GM18520 (cell line): ENCODE data around the gene EXOC3.
"Not testable (repeated sequence)": the region's sequence is repeated elsewhere in the genome, so short reads cannot be mapped to it uniquely, and the experiment has no call there.

ENCODE experiments used
- ATAC-seq: cut with Tn5 transposase; IDR thresholded peaks from one replicate; pipeline ENCODE4 v1.9.1; 2021; ENCODE audit not compliant: unreplicated experiment

The EXOC3 gene

DNA sequence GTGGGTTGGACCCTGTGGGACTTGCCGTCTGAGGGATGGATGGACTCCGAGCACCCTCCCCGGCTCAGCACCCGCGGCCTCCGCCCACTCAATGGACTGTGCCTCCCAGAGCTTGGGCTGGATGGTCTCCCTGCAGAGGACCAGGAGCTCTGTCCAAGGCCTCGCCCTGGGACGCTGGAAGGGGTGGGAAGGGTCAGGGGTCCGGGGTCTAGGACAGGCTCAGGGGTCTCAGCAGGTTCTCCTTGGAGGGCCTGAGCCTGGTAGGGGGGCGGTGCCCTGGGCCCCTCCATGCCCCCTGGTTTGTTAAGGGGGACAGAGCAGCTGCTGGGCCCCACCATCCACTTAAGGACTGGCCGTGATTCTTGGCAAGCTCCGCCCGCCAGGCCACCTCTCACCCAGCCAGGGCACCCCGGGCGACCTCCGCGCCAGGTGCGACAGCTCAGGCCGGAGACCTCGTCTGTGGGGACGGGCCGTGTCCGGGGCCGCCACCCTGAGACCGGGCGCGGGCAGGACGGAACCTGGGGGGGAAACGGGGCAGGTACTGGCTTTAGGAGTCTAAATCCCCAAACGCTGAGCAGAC lies 29.2 kb downstream of the EXOC3 start:
- peak; percentile 2 for ATAC-seq

DNA sequence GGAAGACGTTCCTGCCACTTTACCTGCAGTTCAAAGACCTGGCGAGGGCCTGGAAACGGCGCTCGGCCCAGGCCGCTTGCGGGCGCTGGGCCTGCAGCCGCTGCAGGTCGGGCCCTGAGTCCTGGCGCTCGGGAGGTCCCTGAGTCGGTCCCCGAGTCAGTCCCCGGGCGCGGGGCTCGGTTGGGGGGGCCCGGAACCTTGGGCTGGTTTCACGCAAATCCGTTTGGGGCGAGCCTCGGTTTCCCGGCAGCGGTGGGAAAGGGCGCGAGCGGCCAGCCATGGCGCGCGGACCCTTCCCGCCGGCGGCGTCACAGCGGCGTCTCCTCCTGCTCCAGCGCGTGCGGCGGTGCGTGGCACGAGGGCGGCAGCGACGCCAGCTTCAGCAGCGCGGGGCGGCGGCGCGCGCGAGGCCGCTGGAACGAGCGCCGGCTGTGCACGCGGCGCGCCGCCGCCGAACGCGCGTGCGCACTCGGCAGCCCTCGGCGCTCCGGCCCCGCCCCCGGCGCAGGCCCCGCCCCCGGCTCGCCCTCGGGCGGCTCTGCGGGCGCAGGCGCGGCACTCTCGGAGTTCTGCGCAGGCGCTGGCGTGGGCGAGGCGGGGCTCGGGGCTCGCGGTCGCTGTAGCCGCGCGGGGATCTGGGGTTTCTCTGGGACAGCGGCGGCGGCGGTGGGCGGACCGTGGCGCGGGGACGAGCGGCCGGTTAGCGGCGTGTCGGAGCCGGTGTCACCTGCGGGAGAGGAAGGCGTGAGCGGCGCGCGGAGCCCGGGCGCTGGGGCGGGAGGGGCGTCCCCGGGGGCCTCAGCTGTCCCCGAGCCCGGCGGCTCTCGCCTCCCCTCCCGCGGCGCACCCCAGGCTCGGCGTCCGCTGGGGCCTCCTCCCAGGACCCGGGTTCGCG lies 29.9 kb downstream of the EXOC3 start:
- peak; percentile 73 for ATAC-seq

DNA sequence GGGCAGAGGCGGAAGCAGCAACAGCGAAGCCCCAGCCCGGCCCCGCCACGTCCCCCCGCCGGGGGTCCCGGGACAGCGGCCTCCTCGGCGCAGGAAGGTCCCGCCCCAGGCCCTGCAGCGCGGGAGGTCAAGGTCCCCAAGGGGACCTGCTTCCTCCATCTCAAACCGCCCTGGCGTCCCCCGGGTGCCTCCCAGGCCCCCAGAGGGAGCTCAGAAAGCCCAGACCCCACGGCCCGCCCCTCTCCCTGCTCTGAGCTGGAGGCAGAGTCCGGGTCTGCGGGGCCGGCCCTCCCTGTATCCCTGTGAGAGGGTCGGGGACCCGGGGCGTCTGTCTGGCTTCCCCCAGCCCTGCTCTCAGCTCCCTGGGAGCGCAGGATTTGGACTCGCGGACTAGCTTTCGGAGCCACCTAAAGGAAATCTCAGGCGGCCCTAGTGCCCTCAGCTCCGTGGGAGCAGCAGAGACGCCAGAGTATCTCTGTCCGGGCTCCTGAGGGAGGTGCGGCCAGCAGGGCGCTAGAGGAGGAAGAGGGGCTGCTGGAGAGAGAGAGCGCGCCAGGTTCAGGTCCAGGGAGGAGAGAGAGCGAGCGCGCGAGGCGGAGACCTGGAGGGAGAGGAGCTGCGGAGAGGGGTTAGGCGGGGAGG lies 30.7 kb downstream of the EXOC3 start:
- peak; percentile 17 for ATAC-seq

DNA sequence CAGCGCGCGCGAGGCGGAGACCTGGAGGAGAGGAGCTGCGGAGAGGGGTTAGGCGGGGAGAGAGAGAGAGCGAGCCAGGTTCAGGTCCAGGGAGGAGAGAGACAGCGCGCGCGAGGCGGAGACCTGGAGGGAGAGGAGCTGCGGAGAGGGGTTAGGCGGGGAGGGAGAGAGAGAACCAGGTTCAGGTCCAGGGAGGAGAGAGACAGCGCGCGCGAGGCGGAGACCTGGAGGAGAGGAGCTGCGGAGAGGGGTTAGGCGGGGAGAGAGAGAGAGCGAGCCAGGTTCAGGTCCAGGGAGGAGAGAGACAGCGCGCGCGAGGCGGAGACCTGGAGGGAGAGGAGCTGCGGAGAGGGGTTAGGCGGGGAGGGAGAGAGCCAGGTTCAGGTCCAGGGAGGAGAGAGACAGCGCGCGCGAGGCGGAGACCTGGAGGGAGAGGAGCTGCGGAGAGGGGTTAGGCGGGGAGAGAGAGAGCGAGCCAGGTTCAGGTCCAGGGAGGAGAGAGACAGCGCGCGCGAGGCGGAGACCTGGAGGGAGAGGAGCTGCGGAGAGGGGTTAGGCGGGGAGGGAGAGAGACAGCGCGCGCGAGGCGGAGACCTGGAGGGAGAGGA lies 31.4 kb downstream of the EXOC3 start:
- not testable (repeated sequence) for ATAC-seq

DNA sequence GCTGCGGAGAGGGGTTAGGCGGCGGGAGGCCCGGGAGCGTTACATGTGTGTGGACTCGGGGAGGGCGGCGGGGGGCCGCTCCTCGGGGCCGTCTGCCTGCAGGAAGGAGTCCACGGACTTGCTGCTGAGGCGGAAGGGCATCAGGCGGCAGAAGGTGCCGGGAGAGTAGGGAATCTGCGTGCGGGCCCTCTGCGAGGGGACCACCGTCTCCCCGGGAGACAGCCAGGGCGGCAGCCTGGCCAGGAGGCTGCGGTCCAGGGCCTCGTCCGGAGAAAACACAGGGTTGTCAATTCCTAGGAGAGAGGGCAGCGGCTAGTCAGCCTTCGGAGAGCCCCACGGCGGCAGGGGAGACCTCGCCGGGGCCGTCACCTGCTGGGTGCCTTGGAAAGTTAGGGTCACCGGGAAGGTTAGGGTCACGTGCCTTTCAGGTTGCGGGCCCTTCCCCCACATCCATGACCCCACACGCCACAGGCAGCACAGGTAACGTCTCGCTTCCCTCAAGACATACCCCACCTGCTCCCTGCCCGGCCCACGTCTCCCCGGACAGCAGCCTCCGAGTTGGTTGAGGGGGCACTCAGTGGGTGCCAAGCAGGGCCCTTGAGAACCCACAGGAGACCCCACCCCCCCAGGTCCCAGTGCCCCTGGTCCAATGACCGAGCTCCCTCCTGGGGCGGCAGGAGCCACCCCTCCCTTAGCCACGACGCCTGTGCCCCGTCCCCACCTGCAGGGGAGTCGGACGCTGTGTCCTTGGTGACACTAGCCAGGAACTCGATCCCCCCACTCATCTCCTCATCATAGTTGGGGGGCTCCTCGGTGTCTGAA lies 32.1 kb downstream of the EXOC3 start:
- no peak for ATAC-seq

DNA sequence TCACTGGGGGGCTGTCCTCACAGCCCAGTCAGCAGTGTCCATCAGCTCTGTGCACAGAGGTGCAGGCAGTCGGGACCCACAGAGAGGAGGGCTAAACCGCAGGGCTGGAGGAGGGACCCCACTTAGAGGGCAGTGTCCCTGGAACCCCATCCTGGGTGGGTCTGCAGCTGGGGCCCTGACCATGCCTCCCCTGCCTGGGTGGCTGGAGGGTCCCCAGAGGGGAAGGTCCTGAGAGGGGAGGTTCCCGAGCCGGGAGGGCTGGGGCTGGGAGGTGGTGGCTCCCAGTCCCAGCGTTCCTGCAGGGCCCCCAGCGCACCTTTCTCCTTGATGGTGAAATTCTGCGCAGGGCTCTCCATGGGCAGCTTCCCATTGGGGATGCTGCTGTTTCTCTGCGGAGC lies 32.7 kb downstream of the EXOC3 start:
- no peak for ATAC-seq

DNA sequence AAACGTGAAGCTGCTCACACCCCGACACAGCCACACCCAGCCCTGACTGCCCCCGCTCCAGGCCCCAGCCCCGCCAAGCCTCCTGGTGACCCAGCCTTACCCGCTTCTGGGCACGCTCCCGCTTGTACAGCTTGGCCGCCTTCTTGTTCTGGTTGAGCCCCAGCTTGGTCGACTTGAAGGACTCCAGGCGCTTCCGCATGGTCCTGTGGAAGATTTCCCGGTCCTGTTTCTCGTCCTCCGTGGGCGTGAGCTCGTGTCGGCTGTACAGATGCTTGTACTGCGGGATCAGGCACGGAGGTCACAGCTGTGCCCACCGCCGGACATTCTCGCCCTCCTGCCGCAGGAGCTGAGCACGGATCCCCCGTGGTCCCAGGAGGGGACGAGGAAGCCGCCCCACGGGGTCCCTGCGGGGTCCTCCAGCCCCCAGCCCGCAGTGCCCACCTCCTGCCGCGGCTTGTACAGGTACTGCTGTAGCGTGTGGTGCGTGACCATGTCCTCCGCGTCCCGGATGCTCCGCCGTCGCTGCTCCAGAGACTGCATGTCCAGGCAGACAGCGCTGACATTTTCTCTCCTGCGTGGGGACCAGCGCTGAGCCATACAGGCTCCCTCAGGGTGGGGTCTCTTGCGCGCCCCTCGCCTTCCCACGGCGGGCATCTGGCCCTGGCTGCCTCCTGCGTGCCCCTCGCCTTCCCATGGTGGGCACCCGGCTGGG lies 33.3 kb downstream of the EXOC3 start:
- ATAC-seq = no peak

DNA sequence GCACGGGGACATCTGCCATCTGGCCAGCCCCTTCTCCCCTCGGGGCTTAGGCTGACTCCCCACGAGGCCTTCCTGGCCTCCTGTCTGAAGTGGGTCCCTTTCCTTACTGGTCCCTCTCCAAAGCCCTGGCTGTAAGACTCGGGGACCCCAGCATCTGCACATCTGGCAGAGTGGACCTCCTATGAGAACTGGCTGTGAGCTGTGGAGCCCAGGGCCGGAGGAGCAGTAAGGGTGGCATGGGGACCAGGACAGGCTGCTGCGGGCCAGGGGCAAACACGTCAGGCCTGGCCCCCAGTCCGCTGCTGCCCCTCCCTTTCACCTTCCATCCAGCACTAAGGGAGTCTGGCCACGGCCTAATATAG lies 33.8 kb downstream of the EXOC3 start:
- no peak for ATAC-seq

DNA sequence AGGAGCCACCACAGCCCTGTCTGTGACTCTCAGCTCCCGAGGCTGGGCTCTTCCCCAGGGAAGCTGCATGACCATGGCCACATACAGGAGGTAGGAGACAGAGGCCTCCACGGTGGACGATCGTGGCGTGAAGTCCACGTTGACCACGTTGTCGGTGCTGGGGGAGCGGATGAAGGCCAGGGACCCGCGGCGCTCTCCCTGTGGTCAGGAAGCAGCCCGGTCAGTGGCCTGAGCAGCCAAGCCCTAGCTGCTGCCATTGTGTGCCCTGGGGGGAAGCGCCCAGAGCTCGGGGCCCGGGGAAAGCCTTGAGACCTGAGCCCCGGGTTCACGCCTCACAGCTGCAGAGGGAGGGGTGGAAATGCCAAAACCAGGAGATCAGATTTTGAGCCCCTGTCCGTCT lies 34.3 kb downstream of the EXOC3 start:
- ATAC-seq = no peak

DNA sequence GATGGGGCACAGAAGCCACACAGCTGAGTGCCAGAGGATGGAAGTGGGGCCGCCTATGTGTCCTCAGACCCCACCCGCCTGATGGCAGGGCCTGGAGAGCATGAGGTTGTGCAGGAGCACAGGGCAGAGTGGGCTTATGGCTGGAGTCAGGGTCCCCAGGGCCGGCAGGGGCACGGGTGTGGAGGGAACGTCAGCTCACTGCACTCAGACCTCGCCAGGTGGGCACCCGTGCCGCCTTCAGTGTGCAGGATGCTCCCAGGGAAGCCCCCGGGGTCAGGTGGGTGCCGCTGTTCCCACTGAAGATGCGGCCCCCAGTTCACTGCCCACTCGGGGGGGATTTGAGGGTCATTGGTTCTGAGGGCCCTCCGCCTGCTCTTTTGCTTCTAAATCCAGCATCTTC lies 34.9 kb downstream of the EXOC3 start:
- no peak for ATAC-seq

DNA sequence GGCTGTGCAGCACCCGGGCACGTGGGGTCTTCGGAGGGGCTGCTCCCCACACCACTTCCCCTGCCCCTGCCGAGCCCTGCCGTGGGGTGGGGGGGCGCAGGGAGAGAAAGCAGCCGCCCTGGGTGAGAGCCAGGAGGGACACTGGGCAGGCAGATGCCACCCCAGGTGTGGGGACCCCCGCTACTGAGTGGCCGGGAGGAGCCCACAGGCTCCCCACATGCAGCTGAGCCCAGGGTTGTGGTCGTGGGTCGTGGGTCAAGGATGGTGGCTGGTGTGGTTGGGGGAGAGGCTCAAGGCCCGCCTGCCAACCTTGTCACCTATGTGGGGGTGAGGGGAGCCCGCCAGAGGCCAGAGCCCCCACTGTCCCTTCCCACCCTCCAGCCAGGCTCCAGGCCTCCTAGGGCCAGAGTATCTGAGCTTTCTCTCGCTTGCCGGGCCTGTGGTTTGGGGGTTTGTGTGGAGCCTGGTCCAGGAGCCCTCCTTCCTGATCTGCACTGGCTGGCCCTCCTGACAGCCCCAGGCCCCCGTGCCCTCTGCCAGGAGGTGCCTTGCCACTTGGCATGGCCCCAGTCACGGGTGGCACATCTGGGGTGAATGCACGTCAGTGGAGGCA lies 35.5 kb downstream of the EXOC3 start:
- no peak for ATAC-seq

DNA sequence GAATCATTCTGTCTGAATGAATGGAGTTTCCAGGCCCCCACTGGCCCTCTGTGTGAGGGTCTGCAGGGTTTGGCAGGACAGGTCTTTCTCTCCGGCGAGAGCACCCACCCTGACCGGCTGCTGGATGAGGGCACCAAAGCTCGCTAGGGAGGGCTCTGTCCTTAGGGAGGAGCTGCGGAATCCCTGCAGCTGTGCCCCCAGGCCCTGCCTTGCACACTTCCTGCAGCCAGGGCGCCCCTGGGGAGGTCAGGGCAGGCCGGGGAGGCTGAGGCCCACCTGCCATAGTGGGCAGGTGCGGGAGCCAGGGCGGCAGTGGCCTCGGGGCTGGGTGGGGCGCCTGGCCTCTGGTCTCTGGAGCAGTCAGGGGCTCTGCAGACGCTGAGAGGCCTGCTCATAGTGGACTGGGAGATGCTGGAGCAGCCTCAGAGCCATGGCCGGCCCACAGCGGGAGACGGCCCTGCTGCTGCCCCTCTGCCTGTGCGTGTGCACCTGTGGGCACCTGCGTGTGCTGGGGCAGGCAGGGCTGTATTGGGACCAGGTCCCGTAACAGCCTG lies 36.1 kb downstream of the EXOC3 start:
- ATAC-seq = no peak

DNA sequence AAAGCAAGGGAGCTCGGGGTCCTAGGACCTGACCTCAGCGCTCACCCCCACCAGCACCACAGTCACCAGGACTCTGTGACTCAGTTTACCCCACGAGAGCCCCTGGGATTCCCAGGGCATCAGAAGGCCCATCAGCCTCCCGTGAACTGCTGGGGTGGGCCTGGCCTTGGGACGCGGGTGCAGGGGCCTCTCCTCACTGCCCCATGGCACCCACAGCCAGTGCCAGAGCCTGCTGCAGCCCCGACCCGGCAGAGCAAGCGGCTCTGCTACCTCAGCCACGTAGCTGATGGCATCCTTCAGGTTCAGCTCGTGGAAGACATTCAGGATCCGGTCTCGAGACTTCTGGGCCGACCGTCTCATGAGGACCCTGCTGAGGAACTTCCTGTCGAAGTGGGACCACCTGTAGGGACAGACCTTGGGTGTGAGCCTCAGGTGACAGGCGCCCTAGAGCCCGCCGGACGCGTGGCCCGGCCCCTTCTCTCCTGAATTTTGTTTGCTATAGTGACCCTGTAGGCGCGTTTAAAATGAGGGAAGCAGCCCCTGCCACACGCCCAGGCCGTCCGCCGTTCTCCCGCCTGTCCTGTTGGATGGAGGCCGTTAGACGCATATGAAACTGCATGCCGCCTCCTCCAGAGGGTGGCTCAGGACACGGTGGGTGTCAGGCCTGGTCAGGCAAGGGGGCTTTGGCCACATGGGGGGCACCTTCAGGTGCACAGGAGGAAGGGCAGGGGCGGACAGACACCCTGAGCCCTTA lies 36.8 kb downstream of the EXOC3 start:
- no peak for ATAC-seq

DNA sequence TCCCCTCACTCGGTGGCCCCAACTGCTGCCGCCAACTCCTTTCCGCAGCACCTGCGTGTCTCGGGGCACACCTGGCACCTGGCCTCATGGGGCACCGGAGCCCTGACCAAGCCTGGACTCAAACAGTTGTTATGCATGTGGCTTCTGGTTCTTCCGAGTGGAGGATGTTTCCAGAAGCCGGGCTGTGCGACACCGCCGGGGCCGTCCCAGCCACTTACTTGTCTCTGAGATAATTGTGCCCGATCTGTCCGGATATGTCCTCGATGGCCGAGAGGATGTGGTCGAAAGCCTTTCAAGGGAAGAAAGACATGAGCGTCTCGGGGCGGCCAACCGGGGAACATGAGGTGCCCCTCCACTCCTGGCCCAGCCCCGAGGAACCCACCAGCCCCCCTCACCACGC lies 38.4 kb downstream of the EXOC3 start:
- no peak for ATAC-seq

DNA sequence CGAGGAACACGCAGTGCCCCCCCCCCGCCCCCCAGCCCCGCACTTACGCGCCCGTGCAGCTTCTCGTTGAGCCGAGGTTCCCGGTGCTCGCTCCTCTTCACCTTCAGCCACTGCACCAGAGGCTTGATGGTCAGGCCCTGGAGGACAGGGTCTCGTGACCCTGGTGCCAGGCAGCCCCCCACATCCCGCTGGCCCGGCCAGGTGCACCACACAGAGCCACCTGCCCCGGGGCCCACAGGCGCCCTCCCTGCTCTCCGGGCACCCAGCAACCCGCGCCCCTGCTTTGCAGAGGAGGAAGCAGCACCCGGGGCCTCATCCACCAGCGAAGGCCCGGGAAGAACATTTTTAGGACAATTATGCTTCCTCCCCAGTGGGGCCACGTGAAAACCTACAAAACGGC lies 39.0 kb downstream of the EXOC3 start:
- ATAC-seq = no peak

DNA sequence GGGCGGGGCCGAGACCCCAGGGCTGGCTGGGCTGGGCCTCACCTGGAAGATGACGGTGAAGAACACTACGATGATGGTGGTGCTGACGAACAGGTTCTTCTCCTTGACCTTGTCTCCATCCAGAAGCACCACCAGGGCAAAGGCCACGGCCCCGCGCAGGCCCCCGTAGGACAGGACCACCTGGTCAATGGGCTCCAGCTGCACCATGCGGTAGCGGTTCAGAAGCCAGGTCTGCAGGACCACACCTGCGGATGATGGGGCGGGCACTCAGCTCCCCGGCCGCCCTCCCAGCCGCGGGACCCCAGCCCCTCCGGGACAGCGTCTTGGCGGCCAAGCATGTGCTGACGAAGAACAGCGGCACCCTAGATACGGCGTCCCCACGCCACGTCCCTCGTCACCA lies 39.5 kb downstream of the EXOC3 start:
- ATAC-seq = no peak

DNA sequence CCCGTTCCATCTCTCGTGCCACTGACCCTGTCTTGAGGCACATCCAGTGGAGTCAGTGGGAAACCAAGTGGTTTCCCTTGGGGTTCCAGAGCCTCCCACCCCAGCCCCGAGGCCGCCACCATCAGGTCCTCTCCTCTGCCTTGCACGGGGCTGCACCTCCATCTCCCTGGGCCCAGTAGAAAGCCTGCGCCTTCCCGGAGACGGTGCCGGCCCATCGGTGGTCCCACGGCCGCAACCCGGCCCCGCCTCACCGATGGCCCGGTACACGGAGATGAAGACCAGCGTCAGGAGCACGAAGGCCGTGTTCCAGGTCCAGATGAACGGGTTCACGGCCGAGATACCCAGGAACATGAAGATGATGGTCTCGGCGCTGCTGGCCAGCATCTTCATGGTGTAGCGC lies 40.0 kb downstream of the EXOC3 start:
- no peak for ATAC-seq

DNA sequence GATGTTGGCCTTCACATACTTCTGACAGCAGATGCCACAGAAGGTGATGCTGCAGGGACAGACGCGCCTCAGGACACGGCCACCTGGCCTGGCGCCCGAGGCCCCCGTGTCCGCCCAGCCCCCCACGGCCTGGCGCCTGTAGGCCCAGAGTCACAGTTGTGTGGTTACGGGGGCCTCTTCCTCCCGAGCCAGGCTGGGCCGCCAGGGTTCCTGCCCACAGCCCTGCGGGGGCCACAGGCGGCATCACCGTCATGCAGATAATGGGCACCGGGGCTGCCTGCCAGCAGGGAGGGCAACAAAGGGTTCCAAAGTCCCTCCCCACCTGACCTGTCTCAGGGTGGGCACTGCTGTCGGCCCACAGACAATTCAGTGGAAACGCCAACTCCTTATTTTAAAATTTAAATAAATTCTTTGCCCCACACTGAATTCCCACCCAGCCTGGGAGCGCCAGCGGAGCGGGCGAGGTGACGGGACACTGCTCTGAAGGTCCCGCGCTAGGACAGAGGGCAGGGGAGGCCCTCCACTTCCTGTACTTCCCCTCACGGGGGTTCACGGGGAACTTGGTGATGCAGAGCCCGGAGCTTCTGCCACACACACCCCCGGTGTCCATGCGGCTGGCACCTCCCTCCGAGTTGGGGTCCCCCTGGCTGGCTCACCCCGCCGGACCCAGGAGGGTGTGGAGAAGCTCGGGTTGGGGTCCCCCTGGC lies 40.6 kb downstream of the EXOC3 start:
- no peak for ATAC-seq
